ENCODE data around the gene SH3RF1.

DNA sequence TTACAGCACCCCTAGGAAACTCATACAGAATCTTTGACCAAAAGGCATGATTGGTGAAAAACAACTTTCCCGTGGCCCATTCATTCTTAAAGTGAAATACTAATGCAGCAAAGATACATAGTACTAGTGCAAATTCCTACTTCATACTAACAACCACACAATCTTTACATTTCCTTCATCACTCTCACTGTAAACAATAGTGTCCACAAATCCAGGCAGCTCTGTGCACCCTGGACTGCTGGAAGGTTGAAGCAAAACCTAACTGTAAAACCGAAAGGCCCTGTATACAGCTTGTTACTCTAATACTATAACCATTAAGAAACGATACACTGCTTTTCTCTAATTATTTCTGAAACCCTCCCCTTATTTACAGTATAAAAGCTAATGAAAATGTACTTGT lies 82.6 kb downstream of the SH3RF1 start:
- no peak for TF ChIP-seq POLR2A (IDR thresholded peaks at IDR 0.05)
- TF ChIP-seq, protein P1, sequence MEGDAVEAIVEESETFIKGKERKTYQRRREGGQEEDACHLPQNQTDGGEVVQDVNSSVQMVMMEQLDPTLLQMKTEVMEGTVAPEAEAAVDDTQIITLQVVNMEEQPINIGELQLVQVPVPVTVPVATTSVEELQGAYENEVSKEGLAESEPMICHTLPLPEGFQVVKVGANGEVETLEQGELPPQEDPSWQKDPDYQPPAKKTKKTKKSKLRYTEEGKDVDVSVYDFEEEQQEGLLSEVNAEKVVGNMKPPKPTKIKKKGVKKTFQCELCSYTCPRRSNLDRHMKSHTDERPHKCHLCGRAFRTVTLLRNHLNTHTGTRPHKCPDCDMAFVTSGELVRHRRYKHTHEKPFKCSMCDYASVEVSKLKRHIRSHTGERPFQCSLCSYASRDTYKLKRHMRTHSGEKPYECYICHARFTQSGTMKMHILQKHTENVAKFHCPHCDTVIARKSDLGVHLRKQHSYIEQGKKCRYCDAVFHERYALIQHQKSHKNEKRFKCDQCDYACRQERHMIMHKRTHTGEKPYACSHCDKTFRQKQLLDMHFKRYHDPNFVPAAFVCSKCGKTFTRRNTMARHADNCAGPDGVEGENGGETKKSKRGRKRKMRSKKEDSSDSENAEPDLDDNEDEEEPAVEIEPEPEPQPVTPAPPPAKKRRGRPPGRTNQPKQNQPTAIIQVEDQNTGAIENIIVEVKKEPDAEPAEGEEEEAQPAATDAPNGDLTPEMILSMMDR (IDR thresholded peaks at IDR 0.05), result no peak
